Neural crest cell (in vitro differentiated cells): ENCODE measurements around the gene PLCB1. TPM values are rescaled to one million over a fixed set of nuclear protein-coding genes. Genes with fewer than 3 reads are reported as not detected.

Experiments
- DNase-seq: peaks from one replicate; pipeline ENCODE4 v3.0.0; 2021; ENCODE audit warnings: low read depth, mixed read lengths, low spot score
- H3K27ac Mint-ChIP-seq: one replicate; pipeline ENCODE4 v1.8.0; 2021; ENCODE audit warnings: mild to moderate bottlenecking, mixed read lengths; ENCODE audit not compliant: unreplicated experiment
- H3K27me3 Mint-ChIP-seq: 2 replicates; pipeline ENCODE4 v1.8.0; 2021; ENCODE audit warnings: low read depth, mild to moderate bottlenecking, mixed read lengths
- H3K36me3 Mint-ChIP-seq: 2 replicates; pipeline ENCODE4 v1.8.0; 2021; ENCODE audit warnings: low read depth, mild to moderate bottlenecking, mixed read lengths
- H3K4me1 Mint-ChIP-seq: 2 replicates; pipeline ENCODE4 v1.8.0; 2021; ENCODE audit warnings: mixed read lengths
- H3K4me3 Mint-ChIP-seq: one replicate; pipeline ENCODE4 v1.8.0; 2021; ENCODE audit warnings: mild to moderate bottlenecking, mixed read lengths
- H3K9me3 Mint-ChIP-seq: 2 replicates; pipeline ENCODE4 v1.8.0; 2021; ENCODE audit warnings: mixed read lengths
- total RNA-seq: library from RNA; stranded (reverse); gene quantifications from 2 replicates; pipeline ENCODE4 v1.2.1, GENCODE V29; 2021
- TF ChIP-seq, protein P1 (sequence below): fragments of 200-600 bp; sonication (generic); conservative IDR thresholded peaks from 2 replicates; pipeline ENCODE4 v1.5.0; 2021; ENCODE audit warnings: antibody characterized with exemption, mild to moderate bottlenecking

The PLCB1 gene
- total RNA-seq, 1 donor from 2014 or later = 13.7 TPM

DNA sequence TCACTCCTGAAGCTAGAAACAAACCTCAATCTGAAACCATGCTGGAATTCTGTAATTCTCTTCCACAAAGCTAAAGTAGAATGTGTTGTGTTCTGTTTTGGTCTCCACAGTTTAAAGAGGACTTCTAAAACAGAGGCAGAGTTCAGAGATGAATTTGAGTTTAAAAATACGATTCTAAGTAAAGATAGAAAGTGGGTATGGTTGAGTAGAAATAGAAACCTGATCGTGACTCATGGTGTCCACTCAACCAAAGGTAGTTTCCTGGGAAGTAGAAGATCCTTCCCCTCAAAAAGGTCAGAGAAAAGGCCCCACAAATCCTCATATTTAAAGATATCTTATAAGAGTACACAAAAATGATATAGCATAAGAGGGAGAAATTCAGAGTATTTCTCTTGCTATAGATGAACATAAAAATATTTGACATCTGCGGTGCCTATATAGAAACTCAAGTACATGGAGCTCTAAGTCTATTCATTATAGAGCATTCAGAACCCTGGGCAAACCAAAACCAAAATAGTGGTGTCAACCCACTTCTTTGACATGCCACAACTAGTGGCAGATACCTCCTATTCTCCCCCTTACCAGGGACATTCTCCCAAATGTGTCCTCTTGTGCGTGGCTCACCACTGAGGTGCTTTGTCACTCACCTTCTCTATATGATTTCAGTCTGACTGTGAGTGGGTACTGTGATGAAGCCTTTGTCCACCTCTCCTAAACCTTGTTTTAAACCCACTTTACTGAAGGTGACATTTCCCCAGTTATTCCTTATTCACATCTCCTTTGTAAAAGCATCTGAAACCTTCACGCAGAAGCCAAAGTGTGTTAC lies 84.5 kb downstream of the PLCB1 start:
- TF ChIP-seq, protein P1, sequence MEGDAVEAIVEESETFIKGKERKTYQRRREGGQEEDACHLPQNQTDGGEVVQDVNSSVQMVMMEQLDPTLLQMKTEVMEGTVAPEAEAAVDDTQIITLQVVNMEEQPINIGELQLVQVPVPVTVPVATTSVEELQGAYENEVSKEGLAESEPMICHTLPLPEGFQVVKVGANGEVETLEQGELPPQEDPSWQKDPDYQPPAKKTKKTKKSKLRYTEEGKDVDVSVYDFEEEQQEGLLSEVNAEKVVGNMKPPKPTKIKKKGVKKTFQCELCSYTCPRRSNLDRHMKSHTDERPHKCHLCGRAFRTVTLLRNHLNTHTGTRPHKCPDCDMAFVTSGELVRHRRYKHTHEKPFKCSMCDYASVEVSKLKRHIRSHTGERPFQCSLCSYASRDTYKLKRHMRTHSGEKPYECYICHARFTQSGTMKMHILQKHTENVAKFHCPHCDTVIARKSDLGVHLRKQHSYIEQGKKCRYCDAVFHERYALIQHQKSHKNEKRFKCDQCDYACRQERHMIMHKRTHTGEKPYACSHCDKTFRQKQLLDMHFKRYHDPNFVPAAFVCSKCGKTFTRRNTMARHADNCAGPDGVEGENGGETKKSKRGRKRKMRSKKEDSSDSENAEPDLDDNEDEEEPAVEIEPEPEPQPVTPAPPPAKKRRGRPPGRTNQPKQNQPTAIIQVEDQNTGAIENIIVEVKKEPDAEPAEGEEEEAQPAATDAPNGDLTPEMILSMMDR = no peak
- DNase-seq = no peak
- peaks cover 5% of the 10 kb centered on the region for H3K9me3 Mint-ChIP-seq
- H3K4me1 Mint-ChIP-seq = peaks cover 13% of the 10 kb centered on the region
- H3K36me3 Mint-ChIP-seq = no peaks in the 10 kb centered on the region
- H3K4me3 Mint-ChIP-seq = no peak overlapping the region
- H3K27me3 Mint-ChIP-seq = no peaks in the 10 kb centered on the region
- H3K27ac Mint-ChIP-seq = no peak overlapping the region

GRCh38 chr20:8218861-8219260 lies 86.8 kb downstream of the PLCB1 start:
- H3K36me3 Mint-ChIP-seq = no peaks in the 10 kb centered on the region
- peaks cover 13% of the 10 kb centered on the region for H3K4me1 Mint-ChIP-seq
- no peak for DNase-seq
- no peak overlapping the region for H3K4me3 Mint-ChIP-seq
- H3K27me3 Mint-ChIP-seq = no peaks in the 10 kb centered on the region
- TF ChIP-seq, protein P1 = no peak
- peaks cover 5% of the 10 kb centered on the region for H3K9me3 Mint-ChIP-seq
- H3K27ac Mint-ChIP-seq = no peak overlapping the region

GRCh38 chr20:8219403-8219802 lies 87.3 kb downstream of the PLCB1 start:
- Mint-ChIP-seq H3K36me3 (no peaks in the 10 kb centered on the region), H3K4me3 (no peak overlapping the region), H3K27ac (no peak overlapping the region), H3K4me1 (peaks cover 8% of the 10 kb centered on the region), H3K27me3 (no peaks in the 10 kb centered on the region), H3K9me3 (peaks cover 5% of the 10 kb centered on the region)
- TF ChIP-seq, protein P1 = no peak
- no peak for DNase-seq

GRCh38 chr20:8220716-8221115 lies 88.7 kb downstream of the PLCB1 start:
- Mint-ChIP-seq H3K27me3 (no peaks in the 10 kb centered on the region), H3K4me1 (no peaks in the 10 kb centered on the region), H3K4me3 (no peak overlapping the region), H3K9me3 (peaks cover 5% of the 10 kb centered on the region), H3K36me3 (no peaks in the 10 kb centered on the region), H3K27ac (no peak overlapping the region)
- TF ChIP-seq, protein P1 = no peak
- DNase-seq = no peak

DNA sequence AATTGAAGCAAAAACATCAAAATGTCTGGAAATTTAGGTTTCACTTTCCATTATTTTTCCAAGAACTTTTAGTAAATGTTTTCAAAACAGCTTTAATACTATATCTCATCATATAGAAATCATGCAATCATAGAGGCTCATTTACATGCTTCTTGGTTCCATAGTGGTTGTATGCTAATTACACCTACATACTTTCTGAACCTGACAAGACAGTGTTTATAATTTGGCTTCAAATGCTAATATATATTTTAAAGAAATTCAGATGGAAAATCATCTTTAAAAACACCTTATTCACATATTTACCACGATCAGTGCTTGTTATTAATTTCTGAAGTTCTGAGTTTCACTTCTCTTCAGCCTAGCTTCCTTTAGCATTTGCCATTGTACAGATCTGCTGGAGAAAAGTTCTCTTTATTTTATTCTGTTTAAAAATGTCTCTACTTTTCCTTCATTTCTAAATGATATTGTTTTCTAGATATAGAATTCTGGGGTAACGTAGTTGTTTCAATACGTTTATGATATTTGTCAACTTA lies 89.9 kb downstream of the PLCB1 start:
- Mint-ChIP-seq H3K27ac (no peak overlapping the region), H3K9me3 (peaks cover 5% of the 10 kb centered on the region), H3K27me3 (no peaks in the 10 kb centered on the region), H3K4me1 (no peaks in the 10 kb centered on the region), H3K4me3 (no peak overlapping the region), H3K36me3 (no peaks in the 10 kb centered on the region)
- DNase-seq = no peak
- TF ChIP-seq, protein P1 = no peak
